ENCODE results near the gene ADAT2. TPM values are rescaled to one million over a fixed set of nuclear protein-coding genes. Genes with fewer than 3 reads are reported as not detected.

The ADAT2 gene
- total and polyA plus RNA-seq, 2 of the 8 experiments (the other 6 are each of a cell fraction or from before 2014, with no cell fraction given), result 4.3 to 11.8 TPM

Small RNA genes lying within 50 kb of the gene (small RNA-seq; reads per million reads assigned to genes)
- gene RNA5SP221 (ENCODE audit: insufficient read depth), result 0.51 reads per million

Other genes starting within 250 kb of the ADAT2 start
- 14.4 and 16.8 TPM in 2 replicates for gene PEX3, start 110 bp upstream of the ADAT2 start, total RNA-seq (2021; fragmentation: NEBNext Ultra II Directional; extraction: Animal tissue kit (Norgen Biotek cat#: 25700))
- gene PEX3, start 110 bp upstream of the ADAT2 start, polyA plus RNA-seq (2011; rRNA removed), result 5.2 and 8.0 TPM in 2 replicates
- 47.2 and 47.4 TPM in 2 replicates for gene FUCA2, start 61.0 kb upstream of the ADAT2 start, total RNA-seq (2021; fragmentation: NEBNext Ultra II Directional; extraction: Animal tissue kit (Norgen Biotek cat#: 25700))
- 14.3 and 24.2 TPM in 2 replicates for gene FUCA2, start 61.0 kb upstream of the ADAT2 start, polyA plus RNA-seq (2011; rRNA removed)
- 131 and 136 TPM in 2 replicates for gene PHACTR2, start 227.3 kb upstream of the ADAT2 start, total RNA-seq (2021; fragmentation: NEBNext Ultra II Directional; extraction: Animal tissue kit (Norgen Biotek cat#: 25700))
- 12.3 and 16.9 TPM in 2 replicates for gene PHACTR2, start 227.3 kb upstream of the ADAT2 start, polyA plus RNA-seq (2011; rRNA removed)